ENCODE results near the gene MOSMO.

The MOSMO gene

DNA sequence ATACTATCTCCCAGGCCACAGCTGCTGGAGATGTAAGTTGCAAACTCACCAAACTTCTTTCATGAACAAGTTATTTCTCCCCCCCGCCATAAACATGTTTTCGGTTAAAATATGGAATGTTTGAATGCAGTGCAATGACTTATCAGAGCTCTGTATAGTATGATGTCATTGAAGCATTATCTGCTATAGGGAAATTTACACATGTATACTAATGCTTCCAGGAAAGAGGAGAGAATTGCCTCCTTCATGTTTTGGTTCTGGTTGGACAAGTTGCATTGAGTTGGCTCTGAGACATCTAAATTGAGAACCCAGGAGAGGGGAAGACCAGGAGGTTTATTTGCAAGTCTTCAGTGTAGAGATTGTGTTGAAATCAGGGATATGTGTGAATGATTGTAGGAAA, 34.0 kb upstream of the MOSMO start:
- no peak for DNase-seq (ENCODE audit: low read depth in 1 of 2, low spot score in 1 of 2)
- no peak overlapping the region for H3K4me3 ChIP-seq (replicated peaks; ENCODE audit: insufficient read depth, low read length)

DNA sequence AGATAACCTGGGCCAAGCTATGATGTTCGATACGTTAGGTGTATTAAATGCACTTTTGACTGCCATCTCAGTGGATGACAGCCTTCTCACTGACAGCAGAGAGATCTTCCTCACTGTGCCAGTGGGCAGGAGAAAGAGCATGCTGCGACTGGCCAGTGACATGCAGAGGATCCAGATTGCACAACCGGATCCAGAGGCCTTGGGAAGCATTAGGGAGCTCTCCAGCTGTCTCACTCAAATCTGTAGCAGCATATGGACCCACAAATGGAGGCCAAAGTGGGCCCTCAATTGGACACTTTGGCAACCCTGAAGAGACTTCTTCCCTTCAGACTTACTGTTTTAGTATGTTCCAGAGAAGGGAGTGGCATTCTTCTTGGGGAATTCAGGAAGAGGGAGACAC, 27.9 kb upstream of the MOSMO start:
- Histone ChIP-seq H3K27ac (replicated peaks) (no peak overlapping the region), H3K27me3 (ENCODE audit: insufficient read depth, poor library complexity, severe bottlenecking) (no peaks in the 10 kb centered on the region), H3K4me3 (replicated peaks; ENCODE audit: insufficient read depth, low read length) (no peak overlapping the region)
- no peak for DNase-seq (ENCODE audit: low read depth in 1 of 2, low spot score in 1 of 2)
- no peak for TF ChIP-seq GABPA (IDR thresholded peaks at IDR 0.05; ENCODE audit: low read depth)
- TF ChIP-seq, protein P1, sequence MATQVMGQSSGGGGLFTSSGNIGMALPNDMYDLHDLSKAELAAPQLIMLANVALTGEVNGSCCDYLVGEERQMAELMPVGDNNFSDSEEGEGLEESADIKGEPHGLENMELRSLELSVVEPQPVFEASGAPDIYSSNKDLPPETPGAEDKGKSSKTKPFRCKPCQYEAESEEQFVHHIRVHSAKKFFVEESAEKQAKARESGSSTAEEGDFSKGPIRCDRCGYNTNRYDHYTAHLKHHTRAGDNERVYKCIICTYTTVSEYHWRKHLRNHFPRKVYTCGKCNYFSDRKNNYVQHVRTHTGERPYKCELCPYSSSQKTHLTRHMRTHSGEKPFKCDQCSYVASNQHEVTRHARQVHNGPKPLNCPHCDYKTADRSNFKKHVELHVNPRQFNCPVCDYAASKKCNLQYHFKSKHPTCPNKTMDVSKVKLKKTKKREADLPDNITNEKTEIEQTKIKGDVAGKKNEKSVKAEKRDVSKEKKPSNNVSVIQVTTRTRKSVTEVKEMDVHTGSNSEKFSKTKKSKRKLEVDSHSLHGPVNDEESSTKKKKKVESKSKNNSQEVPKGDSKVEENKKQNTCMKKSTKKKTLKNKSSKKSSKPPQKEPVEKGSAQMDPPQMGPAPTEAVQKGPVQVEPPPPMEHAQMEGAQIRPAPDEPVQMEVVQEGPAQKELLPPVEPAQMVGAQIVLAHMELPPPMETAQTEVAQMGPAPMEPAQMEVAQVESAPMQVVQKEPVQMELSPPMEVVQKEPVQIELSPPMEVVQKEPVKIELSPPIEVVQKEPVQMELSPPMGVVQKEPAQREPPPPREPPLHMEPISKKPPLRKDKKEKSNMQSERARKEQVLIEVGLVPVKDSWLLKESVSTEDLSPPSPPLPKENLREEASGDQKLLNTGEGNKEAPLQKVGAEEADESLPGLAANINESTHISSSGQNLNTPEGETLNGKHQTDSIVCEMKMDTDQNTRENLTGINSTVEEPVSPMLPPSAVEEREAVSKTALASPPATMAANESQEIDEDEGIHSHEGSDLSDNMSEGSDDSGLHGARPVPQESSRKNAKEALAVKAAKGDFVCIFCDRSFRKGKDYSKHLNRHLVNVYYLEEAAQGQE (IDR thresholded peaks at IDR 0.05; ENCODE audit: insufficient replicate concordance, low read depth): no peak
- TF ChIP-seq POLR2AphosphoS5 (IDR thresholded peaks at IDR 0.05; ENCODE audit: low read depth): no peak

More for the DNA sequence above, 34.0 kb upstream of the MOSMO start:
- Histone ChIP-seq H3K27me3 (ENCODE audit: insufficient read depth, poor library complexity, severe bottlenecking) (no peaks in the 10 kb centered on the region), H3K27ac (replicated peaks) (no peak overlapping the region)
- TF ChIP-seq GABPA (IDR thresholded peaks at IDR 0.05; ENCODE audit: low read depth) (no peak), SPI1 (IDR thresholded peaks at IDR 0.05; ENCODE audit: borderline replicate concordance, low read depth) (no peak), POLR2AphosphoS5 (IDR thresholded peaks at IDR 0.05; ENCODE audit: low read depth) (no peak)
- TF ChIP-seq, protein P2, sequence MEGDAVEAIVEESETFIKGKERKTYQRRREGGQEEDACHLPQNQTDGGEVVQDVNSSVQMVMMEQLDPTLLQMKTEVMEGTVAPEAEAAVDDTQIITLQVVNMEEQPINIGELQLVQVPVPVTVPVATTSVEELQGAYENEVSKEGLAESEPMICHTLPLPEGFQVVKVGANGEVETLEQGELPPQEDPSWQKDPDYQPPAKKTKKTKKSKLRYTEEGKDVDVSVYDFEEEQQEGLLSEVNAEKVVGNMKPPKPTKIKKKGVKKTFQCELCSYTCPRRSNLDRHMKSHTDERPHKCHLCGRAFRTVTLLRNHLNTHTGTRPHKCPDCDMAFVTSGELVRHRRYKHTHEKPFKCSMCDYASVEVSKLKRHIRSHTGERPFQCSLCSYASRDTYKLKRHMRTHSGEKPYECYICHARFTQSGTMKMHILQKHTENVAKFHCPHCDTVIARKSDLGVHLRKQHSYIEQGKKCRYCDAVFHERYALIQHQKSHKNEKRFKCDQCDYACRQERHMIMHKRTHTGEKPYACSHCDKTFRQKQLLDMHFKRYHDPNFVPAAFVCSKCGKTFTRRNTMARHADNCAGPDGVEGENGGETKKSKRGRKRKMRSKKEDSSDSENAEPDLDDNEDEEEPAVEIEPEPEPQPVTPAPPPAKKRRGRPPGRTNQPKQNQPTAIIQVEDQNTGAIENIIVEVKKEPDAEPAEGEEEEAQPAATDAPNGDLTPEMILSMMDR (IDR thresholded peaks at IDR 0.05; ENCODE audit: insufficient read depth, low read length): no peak
- TF ChIP-seq, protein P1 (IDR thresholded peaks at IDR 0.05; ENCODE audit: insufficient replicate concordance, low read depth): no peak

DNA sequence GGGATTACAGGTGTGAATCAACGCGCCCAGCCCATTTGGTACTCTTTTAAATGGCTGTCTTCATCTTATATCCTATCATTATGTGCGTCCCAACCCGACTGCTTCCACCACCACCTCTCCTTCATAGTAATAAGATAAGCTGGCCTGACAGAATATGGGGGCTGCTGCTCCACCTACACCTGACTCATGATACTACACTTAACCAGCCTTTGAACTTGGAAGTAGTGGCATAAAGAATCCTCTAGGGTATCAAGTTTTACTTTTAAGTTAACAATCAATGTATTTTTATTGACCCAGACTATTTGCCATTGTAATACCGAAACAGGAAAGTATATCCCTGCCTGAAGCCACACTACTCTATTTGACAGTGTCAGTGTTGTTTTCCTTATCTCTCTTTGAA, 25.8 kb upstream of the MOSMO start:
- Histone ChIP-seq H3K27me3 (ENCODE audit: insufficient read depth, poor library complexity, severe bottlenecking) (no peaks in the 10 kb centered on the region), H3K27ac (replicated peaks) (no peak overlapping the region), H3K4me3 (replicated peaks; ENCODE audit: insufficient read depth, low read length) (no peak overlapping the region)
- TF ChIP-seq, protein P1 (IDR thresholded peaks at IDR 0.05; ENCODE audit: insufficient replicate concordance, low read depth): no peak
- TF ChIP-seq, protein P2 (IDR thresholded peaks at IDR 0.05; ENCODE audit: insufficient read depth, low read length): no peak
- TF ChIP-seq POLR2AphosphoS5 (IDR thresholded peaks at IDR 0.05; ENCODE audit: low read depth) (no peak), SPI1 (IDR thresholded peaks at IDR 0.05; ENCODE audit: borderline replicate concordance, low read depth) (no peak), GABPA (IDR thresholded peaks at IDR 0.05; ENCODE audit: low read depth) (no peak)
- no peak for DNase-seq (ENCODE audit: low read depth in 1 of 2, low spot score in 1 of 2)

Measured in HL-60 (cell line).